ENCODE measurements around the gene FLAD1. TPM values are rescaled to one million over a fixed set of nuclear protein-coding genes. Genes with fewer than 3 reads are reported as not detected.

Gene FLAD1
- total RNA-seq, 2 experiments from 2014 or later = 62.8 to 63.2 TPM

DNA sequence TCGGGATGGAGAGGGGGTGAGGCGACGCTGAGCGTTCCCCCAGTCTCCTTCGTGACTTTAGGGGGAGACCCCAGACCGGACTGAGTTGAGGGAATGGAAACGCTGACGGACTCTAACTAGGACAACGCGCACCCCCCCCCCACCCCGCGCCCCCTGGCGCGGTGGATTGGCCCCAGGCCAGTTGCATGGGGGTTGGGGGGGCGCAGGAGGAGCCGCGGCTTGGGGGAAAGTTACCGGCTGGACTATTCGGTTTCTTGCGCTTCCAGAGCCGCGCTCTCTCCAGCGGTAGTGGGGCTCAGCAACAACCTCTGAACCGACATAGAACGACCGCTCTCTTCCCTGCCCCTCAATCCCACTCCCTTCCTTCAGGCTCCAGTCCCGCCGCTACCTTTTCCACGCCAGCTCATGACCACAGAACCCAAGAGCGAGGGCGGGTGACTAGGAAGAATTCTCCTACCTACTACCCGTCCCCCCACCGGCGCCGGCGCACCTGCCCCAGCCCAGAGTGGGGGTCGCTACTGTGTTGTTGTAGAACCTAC is 20.2 kb downstream of the FLAD1 start:
- ChIA-PET CTCF (interaction anchor here (1.2 to 10.0 kb wide), 4 partner anchors 12 to 247 kb away, joined by 3 to 115 read pairs (median 5); partner anchors contain the start of genes ADAM15 and PBXIP1), POLR2A (interaction anchor here (0.6 to 0.8 kb wide), 3 partner anchors 9 to 59 kb away, joined by 3 to 5 read pairs (median 3); partner anchors contain the start of gene ADAM15)

DNA sequence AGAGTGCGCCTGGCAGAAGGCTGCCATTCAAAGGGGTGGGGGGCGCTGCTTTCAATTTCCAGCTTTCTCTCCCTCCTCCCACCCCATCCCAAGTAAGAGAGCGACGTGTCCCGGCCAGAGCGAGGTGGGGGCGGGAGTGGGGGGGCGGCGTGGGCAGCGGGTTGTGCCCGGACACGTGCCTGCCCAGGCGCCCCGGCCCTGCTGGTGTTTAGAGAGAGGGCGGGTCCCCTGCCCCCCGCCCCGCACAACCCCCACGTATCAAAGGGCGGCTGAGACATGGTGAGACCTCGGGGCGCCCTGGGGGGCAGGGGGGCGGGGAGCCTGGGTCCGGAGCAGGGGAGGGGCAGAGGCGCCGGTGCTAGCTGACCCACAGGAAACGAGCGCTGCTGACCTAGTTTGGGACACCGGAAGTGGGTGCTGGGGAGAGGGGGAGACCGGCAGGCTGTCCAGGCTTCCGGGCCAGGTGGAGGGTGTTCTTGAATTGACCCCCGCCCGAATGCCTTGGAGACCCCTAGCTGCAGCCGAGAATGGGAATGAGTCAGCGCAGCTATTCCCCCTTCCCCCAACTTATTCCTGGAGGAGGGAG is 20.7 kb downstream of the FLAD1 start:
- POLR2A ChIA-PET = interaction anchor here (0.6 to 0.8 kb wide), 3 partner anchors 9 to 60 kb away, joined by 3 to 5 read pairs (median 3); partner anchors contain the start of gene ADAM15

DNA sequence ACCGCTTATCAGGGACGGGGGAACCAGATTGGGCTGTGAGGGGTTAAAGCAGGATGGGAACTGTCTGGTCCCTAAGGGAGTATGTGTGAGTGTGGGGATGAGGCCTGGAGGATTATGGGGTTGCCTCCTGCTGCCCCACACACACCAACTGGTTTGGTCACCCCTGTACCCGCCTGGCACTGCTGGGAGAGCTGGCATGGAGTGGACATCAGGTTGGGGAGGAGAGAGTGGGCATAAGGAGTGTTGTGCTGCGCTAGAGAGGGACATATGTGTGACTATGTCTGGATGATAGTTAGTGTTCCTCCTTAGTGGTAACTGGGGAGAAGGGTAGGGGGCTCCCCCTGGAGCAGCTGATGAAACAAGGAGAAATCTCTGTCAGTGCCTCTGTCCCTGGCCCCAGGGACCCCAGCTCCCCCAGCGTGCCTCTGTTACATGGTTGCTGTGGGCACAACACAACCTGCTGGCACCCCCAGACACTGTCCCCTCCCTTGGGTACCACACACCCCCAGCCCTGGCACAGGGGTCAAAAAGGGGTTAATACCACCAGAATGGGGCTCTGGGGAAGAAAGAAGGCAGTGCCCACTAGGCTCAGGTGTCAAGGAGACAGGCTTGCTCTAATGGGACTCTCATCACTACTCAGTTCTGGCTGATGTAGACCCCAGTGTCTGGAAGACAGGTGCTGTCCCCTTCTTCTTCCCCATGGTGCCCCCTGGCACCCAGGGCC is 21.4 kb downstream of the FLAD1 start:
- ChIA-PET CTCF (interaction anchor here (1.2 to 10.0 kb wide), 4 partner anchors 11 to 246 kb away, joined by 3 to 115 read pairs (median 5); partner anchors contain the start of genes ADAM15 and PBXIP1), POLR2A (no interaction called here)

More for the DNA sequence above, 20.7 kb downstream of the FLAD1 start:
- CTCF ChIA-PET = interaction anchor here (0.6 to 10.0 kb wide), 5 partner anchors 11 to 558 kb away, joined by 3 to 115 read pairs (median 4); partner anchors contain the start of genes ADAM15 and PBXIP1

DNA sequence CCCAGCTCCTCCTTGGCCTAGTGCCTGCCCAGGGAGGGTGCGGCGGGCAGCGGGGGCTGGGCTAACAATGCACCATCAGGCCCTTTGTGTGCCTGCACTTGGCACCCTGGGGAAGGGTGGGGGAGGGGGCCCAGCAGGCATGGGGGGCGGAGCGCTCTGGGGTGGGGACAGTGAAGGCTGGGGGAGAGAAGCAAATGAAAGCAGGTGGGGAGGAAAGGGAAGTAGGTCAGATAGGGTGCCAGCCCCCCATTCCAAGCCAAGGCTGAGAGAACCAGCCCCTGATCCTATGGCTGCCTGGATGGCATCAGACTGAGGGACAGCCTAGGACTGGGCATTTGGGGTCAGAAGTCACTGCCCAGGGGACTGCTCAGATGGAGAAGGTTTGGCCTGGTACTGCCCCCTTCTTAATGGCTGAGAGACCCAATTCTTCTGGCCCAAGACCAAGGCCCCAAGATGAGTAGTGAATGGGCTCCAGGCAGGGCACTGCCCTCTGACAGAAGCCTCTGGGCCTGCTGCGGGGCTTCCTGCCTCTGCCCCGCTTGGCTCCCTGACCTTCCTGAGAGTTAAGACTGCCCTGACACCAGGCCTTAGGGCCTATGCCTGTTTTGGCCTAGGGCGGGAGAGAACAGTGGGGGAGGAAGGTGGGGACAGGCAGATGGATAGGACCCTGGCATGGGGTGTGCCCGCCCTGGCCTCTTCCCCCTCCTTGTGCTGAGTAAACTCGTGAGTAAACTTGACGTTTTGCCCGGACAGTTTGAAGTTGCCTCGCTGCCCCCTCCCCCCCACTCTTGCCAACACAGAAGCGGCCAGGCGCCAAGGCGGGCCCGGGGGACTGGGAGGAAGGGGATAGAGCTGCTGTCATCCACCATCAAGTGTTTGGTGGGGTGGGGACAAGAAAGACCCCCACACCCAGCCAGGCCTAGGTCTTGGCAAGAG is 22.2 kb downstream of the FLAD1 start:
- CTCF ChIA-PET = interaction anchor here (1.8 to 10.0 kb wide), 2 partner anchors 10 to 11 kb away, joined by 11 to 115 read pairs; no protein-coding TSS in a partner anchor

DNA sequence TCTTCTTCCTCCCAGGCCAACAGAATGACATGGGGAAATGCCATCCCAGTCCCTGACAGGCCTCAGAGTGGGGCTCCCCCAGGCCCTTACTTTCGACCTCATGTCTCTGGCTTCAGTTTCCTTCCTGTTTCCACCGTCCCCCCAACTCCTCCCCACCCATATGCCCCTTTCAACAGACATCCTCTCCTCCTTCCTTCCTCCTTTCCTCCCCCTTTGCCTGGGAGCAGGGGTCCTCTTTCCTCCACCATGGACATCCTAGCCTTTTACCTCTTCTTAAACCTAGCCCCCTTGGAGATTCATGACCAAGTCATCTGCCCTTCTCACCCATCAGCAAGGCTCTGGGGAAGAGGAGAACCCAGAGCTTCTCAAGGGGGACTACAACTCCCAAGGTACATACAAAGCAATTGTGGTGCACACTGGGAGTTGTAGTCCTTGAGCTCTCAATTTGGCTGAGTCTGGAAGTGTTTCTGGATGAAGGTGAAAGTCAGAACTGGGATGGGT is 23.5 kb downstream of the FLAD1 start:
- CTCF ChIA-PET = interaction anchor here (1.8 kb wide), 1 partner anchor 10 kb away, joined by 11 read pairs; no protein-coding TSS in a partner anchor
- POLR2A ChIA-PET = interaction anchor here (0.7 to 1.1 kb wide), 2 partner anchors 10 to 70 kb away, joined by 3 to 8 read pairs; partner anchors contain the start of gene PMVK

More for the DNA sequence above, 22.2 kb downstream of the FLAD1 start:
- POLR2A ChIA-PET = no interaction called here

DNA sequence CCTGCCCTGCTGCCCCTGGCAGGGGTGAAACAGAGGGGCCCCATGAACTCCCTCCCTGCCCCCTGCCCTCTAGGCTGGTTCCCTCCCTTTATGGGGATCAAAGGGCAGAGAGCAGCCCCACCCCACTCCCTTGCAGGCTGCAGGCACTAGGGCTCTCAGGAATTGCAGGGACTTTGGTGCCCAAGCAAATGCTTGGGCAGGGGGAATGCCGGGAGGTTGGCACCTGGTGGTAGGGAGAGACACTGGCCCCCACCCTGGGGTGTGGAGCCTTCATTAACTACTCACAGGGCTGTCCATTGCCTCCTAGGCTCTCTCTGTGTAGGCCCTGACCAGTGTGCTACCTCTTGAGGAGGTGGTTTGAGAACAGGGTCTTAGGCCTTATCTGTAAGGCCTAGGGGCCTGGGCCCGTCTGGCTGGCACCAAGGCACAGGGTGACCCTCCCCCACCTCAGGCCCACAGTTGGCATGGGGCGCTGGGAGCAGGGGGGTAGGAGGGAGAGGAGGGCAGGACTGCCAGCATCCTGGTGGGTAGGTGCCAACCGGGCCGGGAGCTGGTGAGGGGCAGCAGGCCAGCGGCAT is 24.2 kb downstream of the FLAD1 start:
- POLR2A ChIA-PET = interaction anchor here (0.7 to 1.1 kb wide), 2 partner anchors 10 to 71 kb away, joined by 3 to 8 read pairs; partner anchors contain the start of gene PMVK
- CTCF ChIA-PET = interaction anchor here (1.8 to 1.9 kb wide), 3 partner anchors 8 to 10 kb away, joined by 8 to 12 read pairs (median 11); no protein-coding TSS in a partner anchor

DNA sequence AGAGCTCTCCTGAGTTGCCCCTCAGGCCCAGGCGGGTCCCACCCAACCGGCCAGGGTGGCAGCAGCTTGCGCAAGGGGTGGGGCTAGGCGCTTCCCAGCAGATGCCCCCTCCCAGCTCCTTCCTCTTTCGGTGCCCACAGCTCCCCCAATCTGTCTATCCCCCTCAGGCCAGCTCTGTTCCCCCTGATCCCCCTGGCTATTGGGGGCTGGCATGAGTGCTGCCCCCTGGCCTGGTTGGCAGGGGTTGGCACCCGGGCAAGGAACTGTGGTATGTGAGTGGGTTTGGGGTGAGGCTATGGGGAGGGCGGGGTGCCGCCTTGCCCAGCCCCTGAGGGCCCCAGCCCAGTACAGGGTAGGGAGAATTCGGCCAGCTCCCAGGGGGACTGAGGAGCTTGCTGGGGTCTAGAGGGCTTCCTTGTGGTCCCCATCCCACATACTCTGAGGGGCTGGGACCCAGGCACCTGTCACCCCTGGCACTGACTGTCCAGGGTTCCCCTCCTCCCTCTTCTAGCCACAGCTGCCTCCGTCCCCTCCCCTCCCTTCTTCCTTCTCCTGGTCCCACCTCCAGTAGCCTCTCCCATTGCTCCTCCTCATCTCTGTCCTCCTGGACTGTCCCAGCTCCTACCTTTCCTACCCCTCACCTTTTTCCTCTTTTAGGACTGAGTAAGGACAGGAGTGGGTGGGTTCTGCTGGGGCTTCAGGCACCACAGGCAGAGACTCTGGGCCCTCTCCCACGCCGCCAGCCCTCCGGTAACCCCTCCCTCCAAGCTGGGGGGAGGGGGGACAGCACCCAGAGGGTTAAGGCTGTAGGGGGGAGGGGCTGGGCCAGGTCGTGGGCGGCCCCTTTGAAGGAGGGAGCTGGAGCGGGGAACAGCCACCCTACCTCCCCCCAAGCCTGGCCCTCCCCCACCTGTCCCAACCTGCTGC is 25.1 kb downstream of the FLAD1 start:
- ChIA-PET CTCF (interaction anchor here (1.8 to 1.9 kb wide), 2 partner anchors 9 kb away, joined by 8 to 12 read pairs; no protein-coding TSS in a partner anchor), POLR2A (interaction anchor here (0.5 kb wide), 1 partner anchor 57 kb away, joined by 6 read pairs; no protein-coding TSS in a partner anchor)

DNA sequence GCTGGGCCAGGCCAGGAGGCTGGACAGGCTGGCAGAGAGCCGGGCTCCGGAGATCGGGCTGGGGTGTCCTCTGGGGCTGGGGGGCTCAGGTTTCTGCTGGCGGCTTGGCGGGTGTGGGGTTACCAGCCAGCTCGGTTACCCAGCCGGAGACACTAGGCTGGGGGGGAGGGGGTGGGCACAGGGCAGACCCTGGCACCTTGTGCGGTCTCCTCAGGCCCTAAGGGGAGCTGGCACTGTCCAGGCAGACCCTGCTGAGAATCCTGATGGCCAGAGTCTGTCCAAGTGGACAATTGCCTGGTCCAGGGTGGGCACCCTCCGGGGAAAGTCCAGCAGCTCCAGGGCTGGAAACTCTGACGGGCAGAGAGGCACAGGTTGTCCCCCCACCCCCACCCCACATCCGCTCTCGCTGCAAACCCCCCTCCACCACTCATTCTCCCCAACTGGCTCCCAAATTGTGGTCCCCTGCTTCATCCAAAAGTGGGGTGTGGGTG is 26.1 kb downstream of the FLAD1 start:
- CTCF ChIA-PET = interaction anchor here (1.8 to 1.9 kb wide), 2 partner anchors 8 to 10 kb away, joined by 8 to 12 read pairs; no protein-coding TSS in a partner anchor
- POLR2A ChIA-PET = no interaction called here

DNA sequence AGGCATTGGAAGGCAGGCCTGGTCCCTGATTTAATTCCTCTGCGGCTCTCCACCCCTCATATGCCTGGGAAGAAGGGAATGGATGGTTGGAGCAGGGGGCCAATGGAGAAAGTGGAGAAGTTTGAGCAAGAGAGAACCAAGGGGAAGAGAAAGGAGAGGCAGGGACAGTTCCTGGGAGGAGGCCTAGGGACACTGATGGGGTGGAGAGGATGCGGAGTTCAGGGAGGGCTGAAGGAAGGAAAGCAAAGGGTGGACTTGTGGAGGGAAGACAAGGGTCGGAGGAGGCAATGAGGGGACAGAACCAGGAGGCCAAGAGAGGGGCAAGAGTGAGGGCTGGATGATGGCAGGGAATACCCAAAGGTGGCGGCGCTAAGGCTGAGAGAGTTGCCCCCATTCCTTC is 26.6 kb downstream of the FLAD1 start:
- POLR2A ChIA-PET = no interaction called here
- CTCF ChIA-PET = interaction anchor here (1.1 to 1.5 kb wide), 3 partner anchors 8 to 76 kb away, joined by 3 to 8 read pairs (median 6); no protein-coding TSS in a partner anchor

DNA sequence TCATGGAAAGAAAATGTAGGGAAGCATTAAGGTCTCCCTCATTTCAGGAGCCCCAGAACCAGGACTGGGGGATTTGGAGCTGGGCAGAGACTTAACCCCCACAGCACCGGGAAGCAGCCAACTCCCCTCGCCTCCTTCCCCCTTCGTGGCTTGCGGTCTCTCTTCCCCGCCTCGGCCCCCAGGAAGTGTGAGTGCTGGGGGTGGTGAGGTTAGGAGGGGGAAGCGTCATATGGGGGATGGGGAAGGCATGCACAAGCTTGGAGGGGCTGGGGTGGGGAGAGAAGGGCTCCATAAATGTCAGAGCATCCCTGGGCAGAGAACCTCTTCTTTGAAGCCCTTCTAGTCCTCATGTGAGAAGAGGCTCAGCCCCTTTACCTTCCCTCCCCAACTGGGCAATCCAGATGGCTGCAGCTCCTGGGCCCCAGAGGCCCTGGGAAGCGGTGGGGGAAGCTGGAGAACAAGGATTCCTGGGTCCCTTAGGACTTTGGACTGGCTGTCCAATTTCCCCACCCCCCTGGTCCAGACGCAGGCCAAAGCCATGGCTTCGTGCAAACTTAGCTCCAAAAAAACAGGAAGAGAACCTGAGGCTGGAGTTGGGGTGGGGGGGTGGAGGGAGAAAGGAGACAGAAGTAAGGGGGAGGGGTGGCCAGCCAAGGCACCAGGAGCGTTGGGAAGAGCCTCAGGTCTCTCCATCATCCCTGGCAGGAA is 27.2 kb downstream of the FLAD1 start:
- ChIA-PET POLR2A (interaction anchor here (0.6 kb wide), 1 partner anchor 87 kb away, joined by 5 read pairs; no protein-coding TSS in a partner anchor), CTCF (interaction anchor here (1.1 to 1.5 kb wide), 3 partner anchors 9 to 75 kb away, joined by 3 to 8 read pairs (median 6); no protein-coding TSS in a partner anchor)

DNA sequence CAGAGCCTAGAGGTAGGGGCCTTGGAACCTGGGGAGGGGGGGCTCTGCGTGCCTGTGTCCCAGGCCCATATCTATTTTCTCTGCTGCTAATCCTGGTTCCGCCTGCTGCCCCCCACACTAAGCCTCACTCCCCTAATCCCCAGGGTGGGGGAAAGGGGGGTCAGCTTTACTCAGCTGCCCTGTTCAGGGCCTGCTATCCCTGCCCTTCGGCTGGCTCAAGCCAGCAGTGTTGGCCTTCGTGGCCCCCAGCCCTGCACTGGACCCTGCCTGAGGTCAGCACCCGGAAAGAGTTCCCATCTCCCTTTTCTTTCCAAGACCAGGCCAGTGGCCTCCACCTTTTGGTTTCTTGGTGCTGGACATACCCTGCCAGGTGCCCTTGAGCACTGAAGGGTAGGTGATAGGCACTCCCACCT is 27.9 kb downstream of the FLAD1 start:
- POLR2A ChIA-PET = no interaction called here
- CTCF ChIA-PET = interaction anchor here (0.6 to 1.5 kb wide), 4 partner anchors 10 to 789 kb away, joined by 3 to 8 read pairs (median 4); no protein-coding TSS in a partner anchor

DNA sequence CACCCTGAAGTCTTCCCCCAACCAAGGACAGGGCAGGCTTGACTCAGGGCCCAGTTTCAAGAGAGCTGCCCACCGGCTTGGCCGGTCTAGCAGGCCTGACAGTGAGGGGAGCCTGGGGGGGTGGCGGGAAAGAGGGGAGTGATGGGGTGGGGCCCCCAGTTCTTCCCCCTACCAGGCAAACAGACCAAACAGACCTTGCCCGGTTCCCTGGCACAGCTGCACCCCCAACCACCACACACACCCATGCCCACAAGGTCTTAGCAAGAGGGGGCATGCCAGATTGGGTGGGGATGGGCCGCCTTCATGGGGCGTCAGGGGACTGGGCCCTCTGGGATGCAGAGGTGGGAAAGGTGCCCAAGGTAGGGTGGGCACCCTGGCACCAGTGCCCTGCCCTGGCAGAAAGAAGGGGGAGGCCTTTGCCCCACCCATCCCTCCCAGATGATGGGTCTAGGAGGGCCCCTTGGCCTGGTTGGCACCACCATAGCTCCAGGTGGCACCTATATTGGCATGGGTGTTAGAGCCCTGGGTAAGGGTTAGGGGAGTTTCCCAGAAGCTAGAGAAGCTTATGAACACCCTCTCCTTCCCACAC is 28.4 kb downstream of the FLAD1 start:
- POLR2A ChIA-PET = interaction anchor here (0.6 kb wide), 1 partner anchor 27 kb away, joined by 10 read pairs; no protein-coding TSS in a partner anchor

DNA sequence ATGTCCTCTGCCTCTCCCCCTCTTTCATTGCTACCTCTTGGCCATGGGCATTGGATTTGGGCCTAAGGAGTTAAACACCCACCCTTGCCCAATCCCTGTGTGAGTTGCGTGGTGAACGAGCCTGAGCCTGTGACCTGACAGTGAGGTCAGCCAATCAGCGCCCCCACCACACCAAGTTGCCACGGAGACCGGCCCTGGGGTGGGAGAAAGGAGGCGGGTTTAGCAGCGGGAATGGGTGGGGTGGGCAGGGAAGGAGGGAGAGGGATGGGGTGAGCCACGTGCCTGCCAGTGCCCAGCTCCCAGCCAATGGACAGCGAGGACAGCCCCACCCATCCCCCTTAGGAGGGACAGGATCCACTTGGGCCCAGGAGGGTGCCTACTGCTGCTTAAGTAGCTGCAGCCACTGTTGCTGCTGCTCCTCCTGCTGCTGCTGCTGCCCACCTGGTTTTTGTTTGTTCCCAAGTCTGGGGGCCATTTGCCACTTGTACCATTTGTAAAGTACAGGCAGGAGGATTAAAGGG is 28.9 kb downstream of the FLAD1 start:
- CTCF ChIA-PET = interaction anchor here (1.1 to 7.7 kb wide), 2 partner anchors 12 to 73 kb away, joined by 4 to 115 read pairs; partner anchors contain the start of gene ZBTB7B
- POLR2A ChIA-PET = interaction anchor here (0.6 kb wide), 1 partner anchor 27 kb away, joined by 10 read pairs; no protein-coding TSS in a partner anchor

More for the DNA sequence above, 28.4 kb downstream of the FLAD1 start:
- CTCF ChIA-PET = interaction anchor here (0.6 to 7.7 kb wide), 2 partner anchors 11 to 789 kb away, joined by 3 to 115 read pairs; partner anchors contain the start of gene ZBTB7B

DNA sequence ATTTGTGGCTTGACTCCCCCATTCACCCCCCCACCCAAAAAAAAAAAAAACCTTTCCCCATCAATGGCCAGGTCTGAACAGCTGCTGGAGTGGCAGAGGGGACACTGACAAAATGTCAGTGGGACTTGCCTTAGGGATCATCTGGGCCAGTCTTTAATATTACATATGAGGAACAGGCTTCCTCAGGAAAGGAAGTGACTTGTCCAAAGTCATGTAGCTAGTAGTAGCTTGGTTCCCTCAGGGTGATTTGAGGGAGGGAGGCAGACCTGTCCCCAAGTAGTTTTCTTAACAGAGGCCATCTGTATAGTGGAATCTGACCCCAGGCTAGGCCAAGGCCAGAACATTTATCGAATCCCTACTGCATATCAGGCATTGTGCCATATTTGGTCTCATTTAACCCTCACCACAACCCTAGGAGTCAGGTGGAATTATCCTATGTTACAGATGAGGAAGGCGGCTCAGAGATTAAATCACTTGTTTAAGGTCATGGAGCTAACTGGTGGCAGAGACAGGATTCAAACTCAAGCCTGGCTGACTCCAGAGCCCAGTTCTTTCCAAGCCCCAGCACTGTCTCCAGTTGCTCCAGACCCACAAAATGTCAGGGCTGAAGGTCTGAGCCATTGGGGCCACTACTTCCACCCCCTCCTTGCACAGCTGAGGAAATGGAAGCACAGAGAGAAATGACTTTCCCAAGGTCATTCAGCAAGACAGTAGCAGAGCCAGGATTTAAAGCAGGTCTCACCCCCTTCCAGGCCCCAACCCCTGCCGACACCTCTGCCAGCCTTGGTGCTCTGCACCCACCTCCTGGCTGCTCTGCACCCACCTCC is 29.8 kb downstream of the FLAD1 start:
- POLR2A ChIA-PET = no interaction called here
- CTCF ChIA-PET = interaction anchor here (0.7 to 7.7 kb wide), 3 partner anchors 13 to 112 kb away, joined by 3 to 115 read pairs (median 4); partner anchors contain the start of gene ZBTB7B
